SHP77 treated with DMSO at 0.1 percent for 48 hours (cell line): ENCODE results near the gene PRKAR1A.
A peak's percentile ranks its signal among the peaks of the same experiment; 100 is the strongest.
"Not testable (repeated sequence)": the region's sequence is repeated elsewhere in the genome, so short reads cannot be mapped to it uniquely, and the experiment has no call there.

ENCODE experiments used
- DNase-seq: peaks from one replicate; lab custom pipeline; 2025; lab: John Stamatoyannopoulos, UW

Gene PRKAR1A

DNA sequence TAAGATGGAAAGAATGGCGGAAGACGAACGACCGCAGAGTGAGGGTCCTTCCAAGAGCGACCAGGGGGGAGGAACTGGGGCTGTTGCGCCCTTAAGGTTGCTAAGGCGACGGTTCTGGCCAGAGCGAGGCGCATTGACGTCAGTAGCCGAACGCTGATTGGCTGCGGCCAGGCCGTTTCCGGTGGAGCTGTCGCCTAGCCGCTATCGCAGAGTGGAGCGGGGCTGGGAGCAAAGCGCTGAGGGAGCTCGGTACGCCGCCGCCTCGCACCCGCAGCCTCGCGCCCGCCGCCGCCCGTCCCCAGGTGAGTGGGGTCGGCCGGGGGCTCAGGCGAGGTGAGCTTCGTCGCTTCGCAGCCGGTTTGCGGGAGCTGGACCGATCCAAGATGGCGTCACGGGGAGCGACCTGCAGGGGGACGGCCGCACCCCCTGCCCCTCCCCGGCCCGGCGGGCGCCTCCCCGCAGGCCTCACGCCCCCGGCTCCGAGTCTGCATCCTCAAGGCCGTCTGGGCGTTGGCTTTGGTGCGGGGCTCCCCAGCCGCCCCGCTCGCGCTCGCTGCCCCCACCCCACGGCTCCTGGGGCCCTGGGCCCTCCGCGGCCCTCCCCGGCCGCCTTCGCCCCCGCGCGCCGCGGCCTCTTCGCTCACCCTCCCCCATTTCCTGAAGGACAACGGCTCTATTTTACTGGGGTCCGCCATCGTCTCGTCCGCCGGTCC, at the start of gene PRKAR1A:
Gene PRKAR1A, plus strand, starts transcription at position 184 of the 713 bp plus-strand sequence. CDS start 2,970 bp downstream, outside the sequence.
- peak; percentile 87 for DNase-seq

DNA sequence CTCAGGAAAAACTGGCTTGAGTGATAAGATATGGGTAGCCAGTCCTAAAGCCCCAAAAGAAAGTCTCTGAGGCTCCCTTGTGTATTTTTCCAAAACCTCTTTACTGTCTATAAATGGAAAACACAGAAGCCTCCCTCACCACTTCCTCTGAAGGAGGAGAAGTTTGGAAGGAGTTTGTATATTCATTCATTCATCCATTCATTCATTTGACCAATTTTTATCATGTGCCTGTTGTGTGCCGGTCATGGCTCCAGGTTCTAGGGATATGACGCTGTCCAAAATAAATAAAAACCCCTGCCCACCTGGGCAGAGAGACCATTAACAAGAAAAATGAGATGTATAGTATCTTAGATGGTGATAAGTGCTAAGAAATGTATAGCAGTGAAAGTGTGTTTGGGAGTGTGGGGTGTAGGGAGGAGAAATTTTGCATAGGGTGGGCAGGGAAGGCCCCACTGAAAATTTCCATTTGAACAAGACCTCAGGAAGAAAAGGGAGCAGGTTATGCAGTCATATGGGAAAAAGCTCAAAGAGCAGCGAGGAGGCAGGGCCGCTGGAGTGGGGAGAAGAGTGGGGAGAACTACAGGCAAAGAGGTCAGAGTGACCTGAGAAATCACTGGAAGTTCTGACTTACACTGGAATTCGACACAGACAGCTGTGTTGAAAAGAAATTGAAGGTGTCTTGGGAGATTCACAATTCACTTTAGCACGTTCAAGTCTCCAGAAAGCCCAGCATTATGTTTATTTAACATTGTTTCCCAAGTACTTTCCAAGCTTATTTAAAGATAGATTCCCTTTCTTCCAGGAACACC, 48.8 kb upstream of the PRKAR1A start:
- DNase-seq: no peak

DNA sequence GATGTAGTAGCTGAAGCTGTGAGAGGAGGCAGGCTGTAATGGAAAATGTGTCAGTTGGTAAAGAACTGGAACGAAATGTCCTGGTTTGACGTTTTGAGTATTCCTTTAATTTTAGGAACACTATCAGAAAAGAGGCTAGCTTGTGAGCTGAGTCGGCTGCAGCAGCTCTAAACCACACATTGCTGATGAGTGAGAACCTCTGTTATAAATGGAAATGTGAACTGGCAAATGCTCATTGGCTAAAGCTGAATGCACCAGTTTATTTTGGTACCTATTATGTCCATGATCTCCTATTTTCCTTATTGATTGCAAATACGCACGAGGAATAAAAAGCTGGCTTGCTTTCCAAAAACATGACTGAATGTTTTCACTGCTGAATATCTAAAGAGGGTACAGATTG, 43.9 kb upstream of the PRKAR1A start:
- DNase-seq: no peak

DNA sequence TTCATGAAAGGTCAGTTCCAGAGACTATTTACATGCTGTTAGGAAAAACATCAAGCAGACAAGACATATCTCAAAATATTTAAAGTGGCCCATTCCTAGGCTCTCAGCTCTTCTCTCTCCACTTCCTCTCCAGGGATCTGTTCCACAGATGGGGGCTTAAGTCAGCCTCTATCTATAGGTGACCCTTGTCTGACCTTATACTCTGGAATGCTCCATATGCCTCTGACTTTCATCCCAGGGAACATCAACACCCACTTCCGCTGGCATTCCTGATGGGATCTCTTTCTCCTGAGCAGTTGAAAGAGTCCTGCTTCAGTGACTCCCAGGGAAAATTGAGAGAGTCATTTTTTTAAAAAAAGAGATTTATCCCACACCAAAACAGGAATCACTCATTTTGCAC, 43.4 kb upstream of the PRKAR1A start:
- DNase-seq: no peak

DNA sequence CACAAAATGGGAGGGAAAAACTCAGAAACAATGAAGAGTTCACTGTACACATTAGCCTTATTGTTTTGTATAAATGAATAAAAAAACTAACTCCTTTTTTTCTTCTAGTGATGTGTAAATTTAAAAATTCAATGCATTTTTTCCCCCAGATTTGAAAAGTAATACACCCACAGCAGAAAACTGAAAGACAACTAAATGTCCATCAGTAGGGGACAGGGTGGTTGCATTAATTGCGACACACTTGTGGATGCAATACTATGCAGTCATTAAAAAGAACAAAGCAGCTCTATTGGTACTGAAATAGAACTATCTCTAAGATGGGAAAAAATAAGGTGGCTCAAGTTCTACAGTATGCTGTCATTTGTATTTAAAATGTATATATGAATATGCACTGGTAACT, 41.3 kb upstream of the PRKAR1A start:
- DNase-seq: no peak

DNA sequence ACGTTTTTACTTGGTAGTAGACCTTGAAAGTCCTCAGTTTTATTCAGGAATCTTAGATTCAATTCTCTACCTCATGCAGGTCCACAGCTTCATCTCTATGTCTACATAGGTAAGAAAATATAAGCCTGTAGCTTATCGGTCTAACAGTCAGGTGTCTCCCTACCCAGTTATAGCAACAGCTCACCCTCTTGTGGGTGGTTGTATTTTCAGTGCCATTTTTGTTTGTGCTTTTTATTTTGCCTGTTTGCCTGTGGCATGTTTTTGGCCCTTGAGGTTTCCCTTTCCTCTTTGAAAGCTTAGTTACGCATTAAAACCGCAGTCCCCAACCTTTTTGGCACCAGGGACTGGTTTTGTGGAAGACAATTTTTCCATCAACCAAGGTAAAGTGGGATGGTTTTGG, 31.3 kb upstream of the PRKAR1A start:
- DNase-seq: no peak

DNA sequence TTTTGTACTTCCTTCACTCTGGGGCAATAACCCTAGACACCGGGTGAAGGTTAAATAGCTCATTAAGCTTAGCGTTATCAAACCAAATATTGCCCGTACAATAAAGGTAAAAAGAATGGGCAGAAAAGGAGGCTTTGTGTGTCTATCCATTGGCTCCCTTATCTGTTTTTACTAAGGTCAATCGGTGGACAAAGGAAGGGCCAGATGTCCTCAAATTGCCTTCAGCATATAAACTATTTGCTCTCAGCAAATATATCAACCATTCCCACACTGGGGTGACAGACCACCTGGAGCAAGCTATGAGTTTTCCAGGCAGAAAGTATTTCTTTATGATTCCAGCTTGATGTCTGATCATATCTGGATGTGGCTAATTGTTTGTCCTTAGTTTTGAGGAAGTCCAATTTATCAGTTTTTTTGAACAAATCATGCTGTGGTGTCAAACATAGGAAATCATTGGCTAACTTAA, 29.6 kb upstream of the PRKAR1A start:
- DNase-seq: peak; percentile 25

DNA sequence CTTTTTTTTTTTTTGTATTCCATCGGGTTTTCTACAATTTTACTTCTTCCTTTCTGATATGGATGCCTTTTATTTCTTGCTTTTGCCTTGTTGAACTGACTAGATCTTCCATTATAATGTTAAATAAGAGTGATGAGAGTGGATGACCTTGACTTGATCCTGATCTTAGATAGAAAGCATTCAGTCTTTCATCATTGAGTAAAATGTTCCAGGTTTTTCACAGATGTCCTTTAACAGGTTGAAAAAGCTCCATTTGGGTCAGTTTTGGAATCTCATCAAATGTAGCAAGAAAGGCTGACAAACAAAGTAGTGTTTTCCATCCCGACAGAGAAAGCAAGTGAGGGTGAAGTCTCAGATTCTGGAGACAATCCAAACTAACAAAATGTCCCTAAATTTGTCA, 27.8 kb upstream of the PRKAR1A start:
- no peak for DNase-seq

DNA sequence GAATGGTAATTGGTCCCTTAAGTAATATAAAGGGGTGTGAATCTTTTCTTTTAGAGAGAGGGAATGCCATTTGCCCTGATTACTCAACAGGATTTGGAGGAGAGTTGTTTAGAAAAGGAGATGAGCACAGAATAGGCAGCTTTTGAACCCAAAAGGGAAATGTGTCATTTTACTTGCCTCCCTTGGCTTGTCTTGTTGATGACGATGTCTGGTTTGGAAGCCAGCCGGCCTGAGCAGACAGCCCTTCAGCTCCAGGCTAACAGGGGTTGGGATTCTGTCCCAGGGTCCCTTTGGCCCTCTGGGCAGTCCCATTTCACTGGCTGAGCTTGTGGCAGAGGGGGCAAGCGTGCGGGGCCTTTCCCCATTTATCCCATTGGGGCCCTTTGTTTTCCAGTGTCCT, 22.3 kb upstream of the PRKAR1A start:
- no peak for DNase-seq

DNA sequence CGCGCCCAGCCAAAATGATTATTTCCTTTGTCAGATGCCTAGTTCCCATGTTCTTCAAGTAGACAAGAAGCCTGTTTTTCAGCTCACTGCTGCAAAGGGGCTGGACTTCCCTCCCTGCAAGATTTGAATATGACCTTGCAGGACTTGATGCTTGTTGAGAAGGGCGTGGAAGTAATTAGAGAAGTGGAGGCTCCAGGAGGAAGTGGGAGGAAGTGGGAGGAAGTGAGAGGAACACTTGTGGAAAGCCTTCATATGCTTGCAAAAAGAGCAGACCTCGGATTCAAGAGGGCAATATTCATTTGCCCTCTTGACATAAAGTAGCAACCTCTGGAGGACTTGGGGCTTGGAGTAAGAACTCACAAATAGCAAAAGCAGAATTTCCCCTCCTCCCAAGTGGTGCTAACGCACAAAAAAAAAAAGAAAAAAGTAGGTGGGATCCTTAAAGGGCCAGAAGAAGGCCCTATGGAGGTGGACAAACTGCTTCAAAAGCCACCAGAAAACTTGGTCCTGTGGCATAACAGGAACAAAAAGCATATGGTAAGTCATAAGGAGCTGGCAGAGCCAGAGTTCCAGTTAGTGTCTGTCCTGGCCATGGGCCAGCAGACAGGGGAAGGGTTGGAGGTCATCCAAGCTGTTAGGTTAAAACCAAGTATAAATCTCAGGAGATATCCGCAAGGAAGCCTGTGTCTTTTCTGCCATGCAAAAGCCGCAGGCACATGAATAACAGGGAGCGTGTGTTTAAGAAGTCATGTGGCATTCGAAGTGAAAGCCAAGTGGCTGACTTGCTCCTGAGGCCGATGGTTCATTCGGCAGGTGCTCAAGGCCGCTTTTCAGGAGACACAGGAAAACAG, 20.6 kb upstream of the PRKAR1A start:
- peak; percentile 19 for DNase-seq

DNA sequence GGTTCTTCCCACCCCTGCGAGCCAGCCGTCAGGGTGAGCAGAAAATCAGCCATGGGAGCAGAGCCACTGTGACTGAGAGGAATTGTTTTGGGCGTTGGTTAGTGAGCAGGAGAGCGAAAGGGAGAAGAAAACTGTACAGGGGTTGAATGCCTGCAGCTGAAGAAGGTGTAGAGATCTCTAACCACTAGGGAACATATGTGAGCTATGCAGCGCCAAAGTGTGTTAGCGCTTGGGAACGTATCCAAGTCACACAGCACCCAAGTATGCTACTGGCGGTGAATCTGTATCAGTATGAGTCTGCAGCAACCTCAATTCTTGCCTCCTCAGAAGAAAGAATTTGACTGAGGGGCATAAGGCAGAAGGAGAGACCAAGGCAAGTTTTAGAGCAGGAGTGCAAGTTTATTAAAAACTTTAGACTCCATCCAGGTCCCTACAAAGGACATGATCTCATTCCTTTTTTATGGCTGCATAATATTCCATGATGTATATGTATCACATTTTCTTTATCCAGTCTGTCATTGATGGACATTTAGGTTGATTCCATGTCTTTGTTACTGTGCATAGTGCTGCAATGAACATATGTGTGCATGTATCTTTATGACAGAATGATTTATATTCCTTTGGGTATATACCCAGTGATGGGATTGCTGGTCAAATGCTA, 19.7 kb upstream of the PRKAR1A start:
- DNase-seq: not testable (repeated sequence)

DNA sequence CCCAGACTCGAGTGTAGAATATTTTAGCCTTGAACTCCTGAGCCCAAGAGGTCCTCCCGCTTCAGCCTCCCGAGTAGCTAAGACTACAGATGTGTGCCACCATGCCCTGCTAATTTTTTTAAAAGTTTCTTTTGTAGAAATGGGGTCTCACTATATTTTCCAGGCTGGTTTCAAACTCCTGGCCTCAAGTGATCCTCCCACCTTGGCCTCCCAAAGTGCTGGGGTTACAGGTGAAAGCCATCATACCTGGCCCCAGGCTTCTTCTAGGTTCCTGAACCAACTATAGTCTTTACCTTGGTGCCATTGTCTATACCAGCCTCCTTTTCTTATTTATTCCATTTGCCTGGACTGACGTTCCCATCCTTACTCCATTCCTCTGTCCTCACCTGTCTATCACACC, 17.1 kb upstream of the PRKAR1A start:
- no peak for DNase-seq

DNA sequence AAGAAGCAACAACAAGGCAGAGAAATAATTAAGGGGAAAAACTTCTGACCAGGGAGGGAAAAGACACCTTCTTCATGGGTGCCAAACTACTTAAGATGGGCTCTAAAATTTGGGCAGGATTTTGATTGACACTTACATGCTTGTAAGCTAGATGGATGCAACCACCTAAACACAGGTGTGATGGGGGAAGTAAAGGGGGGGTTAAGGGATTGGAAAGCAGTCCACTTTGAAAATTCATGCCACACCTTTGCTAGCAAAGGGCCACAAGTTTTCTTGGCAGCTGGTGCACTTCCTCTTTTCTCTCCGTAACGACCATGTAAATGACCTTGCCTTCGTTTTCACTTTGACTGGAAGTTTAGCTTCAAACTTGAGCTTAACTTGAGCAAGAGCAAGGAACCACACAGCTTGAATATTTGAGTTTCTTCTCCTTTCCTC, 14.3 kb upstream of the PRKAR1A start:
- DNase-seq: no peak

DNA sequence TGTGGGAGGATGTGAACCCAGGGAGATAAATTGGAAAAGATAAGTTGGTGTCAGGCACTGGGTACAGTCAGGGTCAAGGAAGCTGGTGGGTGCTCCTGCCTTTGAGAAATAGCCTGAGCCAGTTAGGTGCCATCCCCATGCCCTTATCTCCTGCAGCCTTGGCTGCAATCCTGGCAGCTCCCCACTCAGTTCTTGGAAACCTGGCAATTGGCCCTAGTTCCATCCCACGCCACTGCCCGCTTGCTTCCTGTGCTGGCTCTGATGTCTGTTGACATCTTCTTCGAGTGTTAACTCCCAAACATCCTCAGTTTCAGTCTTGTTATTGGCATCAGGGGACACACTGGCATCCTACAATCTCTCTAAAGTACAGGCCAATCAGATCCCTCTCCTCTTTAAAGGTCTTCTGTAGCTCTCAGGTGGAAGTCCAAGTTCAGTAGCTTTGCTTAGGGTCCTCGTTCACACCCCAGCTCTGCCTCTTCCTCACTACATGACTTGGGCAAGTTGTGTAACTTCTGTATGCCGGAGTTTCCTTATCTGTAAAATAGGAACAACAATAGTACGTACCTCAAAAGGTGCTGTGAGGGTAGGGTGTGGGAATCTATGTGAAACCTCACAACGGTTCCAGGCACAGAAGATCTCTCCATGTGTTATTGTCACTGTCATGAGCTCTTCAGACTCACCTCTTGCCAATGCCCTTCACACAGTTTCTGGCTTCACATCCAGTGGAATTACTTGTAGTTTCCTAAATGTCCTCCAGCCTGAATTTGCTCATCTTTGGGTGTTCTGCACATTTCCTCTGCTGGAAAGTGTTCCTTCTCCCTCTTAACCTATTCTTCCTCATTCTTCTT, 13.5 kb upstream of the PRKAR1A start:
- no peak for DNase-seq

DNA sequence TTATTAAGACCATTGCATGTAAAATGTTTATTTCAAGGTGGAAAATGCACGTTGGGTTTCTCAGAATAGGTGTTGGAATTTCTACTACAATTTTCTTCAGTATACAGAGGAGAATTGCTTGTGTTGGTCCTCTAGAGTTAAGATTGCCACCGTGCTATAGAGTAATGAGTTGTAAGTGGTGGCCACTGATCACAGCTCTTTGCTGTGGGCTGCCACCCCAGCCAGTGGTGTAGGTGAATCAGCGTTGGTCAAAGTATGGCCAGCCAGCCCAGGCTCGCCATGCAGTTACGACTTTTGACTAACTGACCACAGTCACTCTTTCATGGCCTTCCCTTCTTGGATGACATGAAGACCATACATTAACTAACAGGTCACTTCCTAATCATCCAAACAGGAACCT, 12.6 kb upstream of the PRKAR1A start:
- no peak for DNase-seq

DNA sequence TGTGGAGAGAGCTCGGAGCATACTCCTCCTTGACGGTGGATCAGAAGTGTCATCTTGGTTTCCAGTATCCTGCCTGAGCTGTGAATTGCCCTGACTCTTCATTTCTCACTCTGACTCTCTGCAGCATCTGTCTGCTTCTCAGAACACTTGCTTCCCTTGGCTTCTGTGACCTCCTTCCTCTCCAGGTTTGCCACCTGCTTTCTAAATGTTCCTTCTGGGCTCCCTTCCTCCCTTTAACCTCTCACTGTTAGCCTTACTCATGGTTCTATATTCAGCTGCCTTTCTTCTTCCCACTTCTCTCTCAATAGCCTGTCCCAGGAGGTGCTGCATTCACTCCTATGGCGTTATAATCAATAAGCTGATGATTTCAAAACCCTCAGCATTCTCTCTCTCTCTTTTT, 11.2 kb upstream of the PRKAR1A start:
- no peak for DNase-seq

DNA sequence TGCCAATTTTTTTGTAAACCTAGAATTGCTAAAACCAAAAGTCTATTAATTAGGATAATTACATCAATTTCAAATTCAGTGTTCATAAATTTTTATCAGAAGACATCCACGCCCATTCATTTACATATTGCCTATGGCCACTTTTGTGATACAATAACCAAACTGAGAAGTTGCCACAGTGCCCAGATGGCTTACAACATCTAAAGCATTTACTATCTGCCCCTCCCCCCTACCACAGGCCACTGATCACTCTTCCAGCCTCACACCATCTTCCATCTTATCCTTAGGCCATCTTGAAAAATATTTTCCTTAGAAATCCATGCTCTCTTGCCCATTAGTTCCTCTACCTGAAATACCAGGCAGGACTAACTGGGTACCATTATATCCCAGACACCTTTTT, 6.3 kb upstream of the PRKAR1A start:
- no peak for DNase-seq

DNA sequence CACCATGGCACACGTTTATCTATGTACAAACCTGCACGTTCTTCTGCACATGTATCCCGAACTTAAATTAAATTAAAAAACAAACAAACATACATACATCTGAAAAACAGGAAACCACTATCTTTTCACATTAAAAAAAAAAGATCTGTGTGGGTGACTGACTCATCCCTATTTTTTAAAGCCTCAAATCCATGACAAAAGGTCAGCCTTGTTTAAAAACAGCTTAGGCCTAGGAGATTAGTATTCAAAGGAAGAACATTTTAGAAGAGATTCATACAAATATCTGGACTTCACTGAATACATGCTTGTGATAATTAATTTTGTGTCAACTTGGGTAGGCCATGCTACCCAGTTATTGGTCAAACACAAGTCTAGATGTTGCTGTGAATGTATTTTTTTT, 4.7 kb upstream of the PRKAR1A start:
- DNase-seq: no peak

DNA sequence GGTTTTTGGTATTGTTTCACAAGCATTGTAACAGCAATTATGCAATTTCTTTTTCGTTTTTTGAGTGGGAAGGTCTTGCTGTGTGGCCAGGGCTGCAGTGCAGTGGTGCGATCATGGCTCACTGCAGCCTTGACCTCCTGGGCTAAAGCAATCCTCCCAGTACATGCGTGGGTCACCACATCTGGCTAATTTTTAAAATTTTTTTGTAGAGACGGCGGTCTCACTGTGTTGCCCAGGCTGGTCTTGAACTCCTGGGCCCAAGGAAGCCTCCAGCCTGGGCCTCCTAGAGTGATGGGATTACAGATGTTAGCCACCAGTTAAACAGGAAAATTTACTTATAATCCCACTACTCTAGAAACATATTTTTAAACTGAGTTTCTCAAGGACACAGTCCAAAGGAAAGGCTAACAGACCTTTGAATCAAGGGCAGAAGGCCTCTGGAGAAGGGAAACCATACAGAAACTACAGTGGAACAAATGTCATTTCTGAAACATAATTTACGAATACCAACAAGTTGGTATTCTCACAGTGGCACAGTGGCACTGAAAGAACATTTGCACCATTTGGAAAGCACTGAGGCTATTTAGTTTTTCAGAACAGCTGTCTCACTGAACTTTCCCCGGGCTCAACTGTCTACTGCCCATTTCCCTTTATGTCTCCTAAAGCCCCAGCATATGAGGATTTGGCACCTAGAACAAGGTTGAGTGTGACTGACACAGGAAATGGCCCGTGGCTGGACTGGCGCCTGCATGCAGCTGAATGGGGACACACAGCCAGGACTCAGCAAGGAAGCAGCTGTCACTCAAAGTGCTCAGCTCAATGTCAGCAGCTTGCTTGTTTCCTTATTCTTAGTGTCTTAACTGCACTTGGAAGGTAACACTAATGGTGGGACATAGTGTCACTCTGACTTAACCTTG, 2.8 kb upstream of the PRKAR1A start:
- peak; percentile 66 for DNase-seq

DNA sequence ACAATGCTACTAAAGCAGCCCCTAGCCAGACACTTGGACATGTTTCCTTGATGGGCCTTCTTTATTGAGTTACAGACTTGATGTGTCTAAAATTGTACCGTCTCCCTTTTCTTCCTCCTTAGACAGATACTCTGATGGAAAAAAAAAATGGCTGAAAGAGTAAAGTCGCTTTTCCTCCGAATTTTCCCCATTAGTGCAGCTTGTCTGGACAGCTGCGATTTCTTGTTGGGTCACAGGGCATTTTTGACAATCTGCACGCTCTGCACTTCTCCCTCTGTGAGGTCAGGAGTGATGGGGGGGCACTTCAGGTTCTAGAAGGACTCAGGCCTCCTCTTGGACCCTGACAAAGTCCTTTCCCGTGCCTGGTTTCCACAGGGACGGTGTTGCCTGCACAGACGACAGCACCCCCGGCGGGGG, 968 bp upstream of the PRKAR1A start:
- peak; percentile 62 for DNase-seq
